Suppressor macrophage treated with lipopolysaccharide for 4 hours (primary cell): ENCODE results near the gene ARL3.
"Not testable (repeated sequence)": the region's sequence is repeated elsewhere in the genome, so short reads cannot be mapped to it uniquely, and the experiment has no call there.

Experiments used
- DNase-seq: peaks from one replicate; pipeline ENCODE4 v3.0.0-alpha.2; 2020

The ARL3 gene

GRCh38 chr10:102713814-102714620 lies at the start of gene ARL3:
TSS of gene ARL3 (minus strand) at chr10:102714397. CDS start at chr10:102714275, 122 bp downstream.
- peak; percentile 100 for DNase-seq

GRCh38 chr10:102763037-102763607 lies 48.9 kb upstream of the ARL3 start:
- DNase-seq, result no peak

DNA sequence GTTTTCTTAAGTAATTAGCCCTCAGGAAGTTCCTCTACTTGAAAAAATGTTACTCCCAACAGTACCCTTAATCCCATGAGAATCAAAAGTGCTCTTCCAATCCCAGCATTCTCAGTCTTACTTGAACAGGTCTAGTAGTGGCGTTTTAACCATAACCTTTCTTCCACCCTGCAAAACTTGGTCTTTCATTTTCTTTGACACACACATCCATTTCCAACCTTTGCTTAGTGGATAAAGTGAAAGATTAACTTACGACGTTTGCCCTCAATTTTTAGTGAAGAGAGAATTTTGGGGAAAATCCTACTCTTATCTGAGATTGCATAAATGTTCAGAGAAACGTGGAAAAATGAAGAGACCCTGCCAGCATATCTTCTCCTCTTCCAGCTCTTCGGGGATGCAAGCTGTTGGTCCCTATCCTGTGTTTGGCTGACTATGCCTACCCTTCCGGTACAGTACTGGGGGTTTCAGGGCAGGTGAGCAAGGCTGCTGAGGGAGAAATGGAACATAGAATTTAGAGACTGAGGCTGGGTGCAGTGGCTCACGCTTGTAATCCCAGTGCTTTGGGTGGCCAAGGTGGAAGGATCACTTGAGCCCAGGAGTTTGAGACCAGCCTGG lies 48.3 kb upstream of the ARL3 start:
- DNase-seq, result no peak

- no peak for DNase-seq
Measured at GRCh38 chr10:102761981-102762380, 47.8 kb upstream of the ARL3 start.

GRCh38 chr10:102759497-102760210 lies 45.5 kb upstream of the ARL3 start:
- no peak for DNase-seq

- DNase-seq, result not testable (repeated sequence)
Measured at GRCh38 chr10:102758933-102759262, 44.7 kb upstream of the ARL3 start.

- peak; percentile 30 for DNase-seq
Measured at GRCh38 chr10:102758240-102758932, 44.2 kb upstream of the ARL3 start.

DNA sequence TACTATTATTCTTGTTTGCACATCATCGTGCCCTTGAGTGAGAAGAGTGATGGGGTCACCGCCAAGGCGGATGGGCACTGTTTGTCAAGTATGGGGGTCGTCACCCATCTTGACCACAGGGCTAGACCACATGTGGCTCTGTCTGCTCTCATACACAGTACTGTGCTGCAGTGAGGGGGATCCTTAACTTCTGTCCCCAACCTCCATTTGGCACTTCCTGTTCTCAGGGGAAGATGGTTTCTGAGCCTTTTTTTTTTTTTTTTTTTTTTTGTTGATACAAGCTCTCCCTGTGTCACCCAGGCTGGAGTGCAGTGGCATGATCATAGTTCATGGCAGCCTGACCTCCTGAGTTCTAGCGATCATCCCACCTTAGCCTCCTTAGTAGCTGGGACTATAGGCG lies 43.1 kb upstream of the ARL3 start:
- DNase-seq, result no peak

DNA sequence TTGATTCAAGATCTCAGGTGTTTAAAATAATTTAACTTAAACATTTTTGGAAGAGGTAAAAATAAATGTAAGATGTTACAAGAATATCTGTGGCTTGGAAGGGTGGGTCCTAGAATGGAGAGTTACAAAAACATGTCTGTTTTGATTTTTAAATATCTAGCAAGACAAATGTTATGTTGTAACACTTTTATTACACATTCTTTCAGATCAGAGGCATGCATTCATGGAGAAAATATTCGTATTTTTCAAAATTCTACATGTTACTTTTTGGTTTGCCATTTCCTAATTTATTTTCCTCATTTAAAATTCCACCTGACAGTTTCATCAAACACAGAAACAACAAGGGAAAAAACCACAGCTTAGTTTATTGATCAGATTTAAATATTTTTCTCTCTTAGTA lies 39.5 kb upstream of the ARL3 start:
- no peak for DNase-seq

GRCh38 chr10:102752934-102753664 lies 38.9 kb upstream of the ARL3 start:
- DNase-seq, result peak; percentile 51

- DNase-seq, result no peak
Measured at GRCh38 chr10:102752266-102752930, 38.2 kb upstream of the ARL3 start.

DNA sequence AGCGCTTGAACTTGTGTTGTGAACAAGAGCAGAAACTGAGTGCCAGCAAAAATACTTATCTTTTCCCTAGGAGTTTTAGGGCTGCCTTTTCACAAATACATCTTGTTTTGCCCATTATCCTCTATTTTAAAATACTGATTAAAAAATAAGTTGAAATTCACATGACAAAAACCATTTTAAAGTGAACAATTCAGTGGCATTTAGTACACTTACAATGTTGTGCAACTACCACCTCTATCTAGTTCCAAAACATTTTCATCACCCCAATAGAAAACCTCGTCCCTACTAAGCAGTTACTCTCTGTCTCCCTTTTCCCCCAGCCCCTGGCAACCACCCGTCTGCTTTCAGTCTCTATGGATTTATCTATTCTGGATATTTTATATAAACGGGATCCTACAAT lies 31.0 kb upstream of the ARL3 start:
- DNase-seq, result no peak

- DNase-seq, result no peak
Measured at GRCh38 chr10:102744374-102745051, 30.3 kb upstream of the ARL3 start.

DNA sequence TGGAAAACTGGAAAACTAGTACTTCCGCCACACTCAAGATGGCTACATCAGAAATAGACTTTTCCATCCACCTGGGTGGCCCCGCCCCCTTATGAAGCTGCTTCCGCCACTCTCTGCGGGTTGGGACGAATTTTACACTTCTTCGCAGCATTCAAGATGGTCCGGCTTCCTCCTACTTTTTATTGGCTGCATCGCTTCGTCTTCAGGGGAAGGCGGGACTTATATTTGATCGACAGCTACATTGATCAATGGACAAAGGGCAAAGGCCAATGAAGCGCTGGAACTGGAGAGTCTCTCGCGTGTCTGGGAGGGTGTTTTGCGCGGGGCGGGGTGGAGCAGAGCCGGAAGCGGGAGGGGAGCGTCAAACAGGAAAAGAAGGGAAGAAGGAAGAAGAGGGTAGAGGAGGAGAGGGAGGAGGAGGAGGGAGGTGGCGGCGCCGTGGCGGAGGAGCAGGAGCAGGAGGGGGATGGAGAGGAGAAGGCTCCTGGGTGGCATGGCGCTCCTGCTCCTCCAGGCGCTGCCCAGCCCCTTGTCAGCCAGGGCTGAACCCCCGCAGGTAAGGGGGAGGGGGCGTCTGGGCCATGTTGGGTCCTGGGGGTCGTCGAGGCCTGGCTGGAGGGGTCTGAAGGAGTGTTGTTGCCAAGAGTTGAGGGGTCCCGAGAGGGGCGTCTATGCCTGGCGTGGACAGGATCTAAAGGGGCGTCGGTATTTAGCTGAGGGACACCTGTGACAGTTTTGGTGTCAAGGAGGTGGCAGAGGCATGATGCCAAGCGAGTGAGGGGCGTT lies 29.6 kb upstream of the ARL3 start, which contains the start of gene WBP1L:
TSS of gene WBP1L (plus strand) at position 361 of the 786 bp plus-strand sequence. CDS start at position 467, 106 bp downstream.
- DNase-seq, result peak; percentile 99

- DNase-seq, result no peak
Measured at GRCh38 chr10:102743078-102743587, 28.9 kb upstream of the ARL3 start.

DNA sequence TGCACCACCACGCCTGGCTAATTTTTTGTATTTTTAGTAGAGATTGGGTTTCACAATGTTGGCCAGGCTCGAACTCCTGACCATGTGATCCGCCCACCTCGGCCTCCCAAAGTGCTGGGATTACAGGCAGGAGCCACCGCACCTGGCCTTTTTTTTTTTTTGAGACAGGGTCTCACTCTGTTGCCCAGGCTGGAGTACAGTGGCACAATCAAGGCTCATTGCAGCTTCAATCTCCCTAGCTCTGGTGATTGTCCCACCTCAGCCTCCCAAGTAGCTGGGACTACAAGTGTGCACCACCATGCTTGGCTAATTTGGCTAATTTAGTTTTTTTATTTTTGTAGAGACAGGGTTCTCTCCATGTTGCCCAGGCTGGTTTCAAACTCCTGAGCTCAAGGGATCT lies 28.1 kb upstream of the ARL3 start:
- not testable (repeated sequence) for DNase-seq

DNA sequence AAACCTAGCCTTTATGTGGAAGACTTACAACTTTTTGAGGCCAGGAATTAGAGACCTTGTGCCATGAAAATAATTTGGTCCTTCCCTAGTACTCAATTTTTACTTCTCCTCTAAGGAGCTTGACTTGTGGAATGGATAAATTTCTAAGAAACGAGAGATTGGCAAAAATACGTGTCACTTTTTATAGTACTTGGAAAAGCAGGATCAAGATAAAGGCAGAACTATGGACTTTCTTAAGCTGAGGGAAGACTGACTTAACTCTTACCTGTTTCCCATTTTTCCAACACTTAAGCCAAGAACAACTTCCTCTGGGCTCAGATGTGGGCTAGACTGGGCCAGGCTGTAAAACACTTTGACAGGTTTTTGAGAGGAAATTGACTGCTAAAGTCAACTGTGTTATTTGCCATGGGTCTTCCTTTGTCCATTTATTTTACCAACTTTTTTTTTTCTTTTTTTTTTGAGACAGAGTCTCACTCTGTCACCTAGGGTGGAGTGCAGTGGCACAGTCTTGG lies 27.6 kb upstream of the ARL3 start:
- no peak for DNase-seq

GRCh38 chr10:102740229-102740628 lies 26.0 kb upstream of the ARL3 start:
- DNase-seq, result no peak

DNA sequence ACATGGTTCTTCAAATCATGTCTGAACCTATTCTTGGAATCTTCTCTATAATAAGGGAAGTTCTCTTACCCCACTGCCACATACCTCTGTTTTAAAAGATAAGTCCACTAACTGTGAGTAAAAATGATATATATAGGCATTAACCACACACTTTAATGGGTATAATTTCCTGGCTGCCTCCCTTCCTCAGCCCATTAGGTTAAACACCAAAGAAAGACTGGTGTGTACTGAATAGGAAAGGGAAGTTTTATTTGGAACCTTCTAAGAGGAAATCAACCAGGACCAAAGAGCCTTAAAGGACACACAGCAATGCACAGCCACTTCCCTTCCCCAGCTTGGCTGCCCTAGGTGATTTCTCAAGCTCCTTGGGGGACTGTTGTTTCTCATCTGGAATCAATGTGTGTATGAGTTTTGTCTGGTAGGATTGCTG lies 24.5 kb upstream of the ARL3 start:
- peak; percentile 34 for DNase-seq
